Stimulated activated CD4-positive, alpha-beta T cell treated with anti-CD3 and anti-CD28 coated beads, Interleukin-4, amount 100 ng/mL, for 4 hours (primary cell): ENCODE data around the gene PTPRG.
A peak's percentile ranks its signal among the peaks of the same experiment; 100 is the strongest.

Source experiments
- DNase-seq, 2 experiments: peaks; one replicate each; pipeline ENCODE4 v3.0.0-alpha.2; 2020

Gene PTPRG

DNA sequence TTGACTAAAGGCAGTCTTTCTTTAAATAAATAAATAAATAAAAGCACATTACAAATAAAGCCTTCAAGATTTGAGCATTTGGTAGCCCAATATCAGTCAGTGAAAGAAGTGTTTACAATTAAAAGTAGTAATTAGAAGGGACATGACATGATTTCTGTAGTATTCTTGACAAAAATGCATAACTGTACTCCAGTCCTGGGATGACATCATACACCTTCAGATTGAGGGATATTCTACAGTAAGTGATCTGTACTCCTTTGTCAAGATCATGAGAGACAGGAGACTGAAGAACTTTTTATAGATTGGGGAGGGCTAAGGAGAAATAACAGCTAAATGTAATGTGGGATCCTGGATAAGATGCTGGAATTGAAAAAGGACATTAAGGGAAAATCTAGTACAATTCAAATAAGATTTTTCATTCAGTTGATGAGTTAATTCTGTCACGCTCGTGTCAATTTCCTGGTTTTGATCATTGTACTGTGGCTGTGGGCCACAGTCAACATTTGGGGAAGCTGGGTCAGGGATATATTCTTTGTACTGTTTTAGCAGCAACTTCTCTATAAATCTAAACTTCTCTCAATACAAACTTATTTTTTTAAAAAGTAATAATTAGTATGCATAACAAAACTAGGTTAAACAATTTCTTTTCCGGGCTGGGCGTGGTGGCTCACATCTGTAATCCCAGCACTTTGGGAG, 314.8 kb downstream of the PTPRG start:
- DNase-seq = no peak

DNA sequence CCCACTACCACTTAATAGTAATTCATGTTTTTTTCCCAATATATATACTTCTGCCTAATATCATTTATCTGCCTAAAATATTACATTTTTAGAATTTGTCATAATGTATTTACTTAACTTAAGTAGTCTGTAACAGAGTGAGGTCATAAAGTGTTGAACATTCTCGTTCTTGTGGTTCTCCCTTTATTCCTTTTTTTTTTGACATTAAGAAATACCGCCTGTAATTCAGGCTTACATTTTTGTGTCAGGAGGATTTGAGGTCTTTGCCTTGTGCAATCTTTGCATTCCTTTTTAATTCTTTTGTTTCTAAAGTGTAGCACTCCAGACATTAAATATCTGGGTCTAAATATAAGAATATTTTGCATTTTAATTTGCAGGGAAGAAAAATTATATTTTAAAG, 315.4 kb downstream of the PTPRG start:
- DNase-seq = no peak

DNA sequence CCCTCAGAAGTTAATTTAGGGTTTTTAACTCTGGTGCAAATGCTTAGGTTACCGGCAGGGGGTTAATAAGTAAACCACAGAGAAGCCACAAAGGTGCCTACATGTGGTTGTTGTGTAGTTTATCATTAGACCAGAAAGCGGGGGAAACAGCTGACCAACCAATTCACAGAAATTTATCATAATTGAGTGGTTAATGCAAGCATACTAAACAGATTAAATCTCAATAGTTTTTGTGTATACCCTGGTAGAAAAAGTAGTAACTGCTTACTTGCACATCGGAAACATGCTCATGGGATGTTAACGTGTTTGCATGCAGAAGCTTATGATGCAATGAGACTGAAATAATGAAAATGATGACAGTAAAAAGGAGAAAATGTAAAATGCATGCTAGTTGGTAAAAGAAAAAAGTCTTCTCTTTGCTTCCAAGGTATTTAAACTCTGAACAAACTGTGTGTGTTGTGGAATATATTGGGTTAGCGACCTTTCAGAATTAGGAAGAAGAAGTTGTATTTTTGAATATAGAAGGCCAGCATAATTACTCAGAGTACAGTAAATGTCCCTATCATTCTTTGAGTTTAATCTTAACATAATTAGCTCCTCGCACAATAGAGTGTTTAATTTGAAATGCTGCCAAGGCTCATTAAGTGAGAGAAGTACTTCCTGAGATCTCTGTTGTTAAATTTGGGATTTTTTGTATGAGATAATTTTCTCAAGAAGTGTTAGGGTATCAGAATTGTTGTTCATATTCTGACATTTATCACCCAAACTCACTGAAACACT, 316.2 kb downstream of the PTPRG start:
- no peak for DNase-seq

DNA sequence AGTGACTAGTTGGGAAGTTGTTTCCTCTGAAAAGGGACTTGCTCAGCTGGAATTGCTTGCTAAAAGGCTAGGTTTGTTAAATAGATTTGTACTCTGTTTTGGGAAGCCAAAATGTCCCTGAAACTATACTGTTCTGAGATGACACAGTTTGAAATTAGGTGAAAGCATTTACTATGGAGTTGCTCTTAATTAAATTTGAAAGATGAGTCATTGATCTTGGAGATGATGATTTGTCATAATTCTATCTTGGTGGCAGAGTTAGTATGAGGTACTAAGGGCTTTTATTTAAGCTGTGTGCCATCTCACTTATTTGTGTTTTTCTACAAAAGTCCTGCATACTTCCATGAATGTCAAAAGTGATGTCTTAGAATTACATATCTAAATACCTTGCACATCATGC, 320.9 kb downstream of the PTPRG start:
- DNase-seq = no peak

DNA sequence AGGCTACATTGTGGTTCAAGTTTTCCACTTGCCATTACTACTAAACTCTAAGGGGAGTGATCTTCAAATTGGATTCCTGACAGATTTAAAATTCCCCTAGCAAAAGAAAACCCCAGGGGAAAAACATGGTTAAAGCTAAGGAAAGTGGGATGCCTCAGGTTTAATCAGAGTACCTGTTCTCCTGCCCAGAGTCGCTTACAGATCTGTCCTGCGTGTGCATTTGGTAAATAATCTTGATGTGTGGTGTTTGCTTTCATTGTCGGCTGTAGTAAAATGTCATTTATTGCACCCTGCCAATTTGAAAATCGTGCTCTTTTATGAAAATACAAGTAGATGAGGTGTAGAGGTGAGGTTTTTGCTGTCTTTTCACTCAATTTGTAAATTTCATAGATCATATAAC, 323.4 kb downstream of the PTPRG start:
- no peak for DNase-seq

DNA sequence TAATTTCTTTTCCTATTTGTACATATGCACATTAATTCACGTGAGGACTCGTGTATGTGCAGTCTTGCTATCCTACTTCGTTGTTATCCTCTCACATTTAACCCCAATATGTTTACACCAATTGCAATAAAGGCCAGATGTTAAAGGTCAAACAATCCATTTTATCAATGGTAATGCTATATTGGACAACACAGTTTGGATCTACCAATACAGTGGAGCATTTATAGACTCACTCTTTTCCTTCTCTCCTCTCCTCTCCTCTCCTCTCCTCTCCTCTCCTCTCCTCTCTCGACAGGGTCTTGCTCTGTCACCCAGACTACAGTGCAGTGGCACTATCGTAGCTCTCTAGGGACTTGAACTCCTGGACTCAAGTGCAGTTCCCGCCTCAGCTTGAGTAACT, 324.0 kb downstream of the PTPRG start:
- no peak for DNase-seq

DNA sequence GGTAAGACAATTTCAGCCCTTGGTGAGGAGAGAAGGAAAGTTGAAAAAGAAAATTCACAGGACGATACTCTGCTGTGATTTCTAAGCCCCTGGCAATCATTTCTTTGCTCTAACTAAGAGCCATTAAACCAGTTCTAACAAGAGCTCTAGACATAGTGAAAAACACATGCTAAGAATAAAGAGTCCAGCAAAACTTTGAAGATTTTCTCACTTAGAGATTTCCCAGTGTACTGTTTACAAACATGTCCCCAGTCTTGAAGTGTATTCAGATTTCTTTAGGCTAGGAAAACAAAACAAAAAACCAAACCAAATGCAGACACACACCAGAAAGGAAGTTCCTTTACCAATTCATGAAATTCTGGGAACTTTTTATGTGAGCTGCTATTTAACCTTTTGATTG, 325.8 kb downstream of the PTPRG start:
- DNase-seq = no peak

- no peak for DNase-seq
These were observed 327.9 kb downstream of the PTPRG start for GRCh38 chr3:61889259-61889658.

DNA sequence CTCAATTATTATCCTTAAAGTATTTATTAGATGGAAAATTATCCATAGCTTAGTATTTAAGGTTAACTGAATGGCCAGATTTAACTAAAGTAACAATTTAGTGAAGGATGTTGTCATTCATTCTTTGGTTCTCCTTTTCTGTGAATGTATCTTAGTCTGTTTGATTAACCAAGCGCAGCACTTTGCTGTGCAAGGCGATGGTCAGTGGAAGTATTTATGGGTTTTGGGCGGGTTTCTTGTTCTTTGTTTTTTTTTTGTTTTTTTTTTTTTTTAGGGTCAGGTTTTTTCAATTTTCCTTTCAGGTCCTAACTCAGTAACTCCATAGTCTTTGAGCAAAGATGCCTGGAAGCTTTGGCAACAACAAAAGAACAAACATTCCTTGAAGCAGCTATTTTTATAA, 328.8 kb downstream of the PTPRG start:
- DNase-seq = no peak

DNA sequence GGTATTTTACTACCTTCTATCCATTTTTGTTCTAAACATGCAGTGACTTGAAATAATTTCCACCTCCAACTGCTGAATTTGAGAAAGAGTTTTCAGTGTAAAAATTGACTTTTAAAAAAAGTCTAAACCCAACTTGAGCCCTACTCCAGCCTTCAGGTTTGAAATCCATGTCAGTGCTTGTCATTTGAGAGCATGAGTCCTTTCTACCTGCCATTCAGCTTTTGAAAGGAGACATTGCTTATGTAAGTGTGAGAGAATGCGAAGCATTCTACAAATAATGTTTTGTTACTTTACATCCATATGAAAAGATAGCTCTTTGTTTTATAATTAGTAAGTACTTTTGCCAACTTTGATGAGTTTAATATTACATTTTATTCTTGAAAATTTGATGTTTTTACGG, 329.2 kb downstream of the PTPRG start:
- DNase-seq = no peak

DNA sequence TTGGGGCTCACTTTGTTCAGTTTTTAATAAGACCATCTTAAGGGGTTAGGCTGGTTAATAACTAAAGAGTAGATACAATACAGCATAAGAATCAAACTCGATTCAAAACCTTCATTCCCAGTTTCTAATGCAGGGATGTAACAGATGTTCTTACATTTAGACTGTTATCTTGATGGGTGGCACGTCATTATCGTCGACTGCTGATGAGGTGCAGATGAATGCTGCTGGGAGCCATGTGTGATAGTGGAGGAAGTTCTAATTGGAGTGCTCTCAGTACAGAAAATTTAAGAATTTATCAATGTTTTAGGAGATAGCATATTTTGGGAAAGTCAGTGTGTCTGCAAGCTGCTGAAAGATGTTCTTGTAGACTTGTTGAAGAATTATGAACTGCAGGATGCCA, 331.5 kb downstream of the PTPRG start:
- no peak for DNase-seq

- DNase-seq = no peak
These were observed 332.6 kb downstream of the PTPRG start for GRCh38 chr3:61893840-61894566.

DNA sequence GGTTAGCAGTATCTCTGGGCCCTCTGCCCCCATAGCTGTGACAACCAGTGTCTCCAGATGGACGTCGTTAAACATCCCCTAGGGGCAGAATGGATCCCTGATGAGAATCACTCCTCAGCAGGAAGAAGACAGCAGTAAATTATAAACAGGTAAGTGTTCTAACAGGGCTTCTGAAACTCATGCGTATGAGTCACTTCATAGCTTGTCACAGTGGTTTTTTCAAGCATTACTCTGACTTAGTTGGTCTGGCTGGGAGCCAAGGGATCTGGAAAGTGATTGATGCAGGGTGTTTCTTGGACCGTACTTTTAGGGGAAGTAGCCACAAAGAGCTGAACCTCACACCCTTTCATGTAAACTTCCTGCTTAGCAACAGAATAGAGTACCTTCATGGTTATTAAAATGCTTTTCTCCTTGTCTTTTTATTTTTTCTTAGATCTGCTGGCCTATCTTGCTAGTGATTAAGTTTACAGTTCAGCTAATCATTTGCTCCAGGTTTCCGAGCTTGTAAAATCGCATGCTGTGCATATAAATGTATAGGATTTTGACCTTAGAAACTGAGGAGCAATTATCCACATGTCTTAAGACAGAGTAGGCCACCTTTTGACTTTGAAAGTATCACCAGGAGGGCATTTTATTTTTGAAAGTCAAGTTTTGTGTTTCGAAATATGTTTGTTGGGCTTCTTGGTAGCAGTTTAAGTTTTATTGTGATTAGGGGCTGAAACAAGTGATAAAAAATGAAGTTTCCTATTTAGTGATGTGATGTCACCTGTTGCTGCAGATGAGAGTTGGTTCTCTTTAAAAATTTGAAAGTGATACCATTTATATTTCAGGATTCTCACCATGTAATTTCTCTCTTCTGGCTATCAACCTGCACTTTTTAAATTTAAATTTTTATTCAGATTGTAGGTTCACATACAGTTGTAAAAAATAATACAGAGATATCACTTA, 333.9 kb downstream of the PTPRG start:
- DNase-seq = peak in 1 of 2 experiments; percentile 13

DNA sequence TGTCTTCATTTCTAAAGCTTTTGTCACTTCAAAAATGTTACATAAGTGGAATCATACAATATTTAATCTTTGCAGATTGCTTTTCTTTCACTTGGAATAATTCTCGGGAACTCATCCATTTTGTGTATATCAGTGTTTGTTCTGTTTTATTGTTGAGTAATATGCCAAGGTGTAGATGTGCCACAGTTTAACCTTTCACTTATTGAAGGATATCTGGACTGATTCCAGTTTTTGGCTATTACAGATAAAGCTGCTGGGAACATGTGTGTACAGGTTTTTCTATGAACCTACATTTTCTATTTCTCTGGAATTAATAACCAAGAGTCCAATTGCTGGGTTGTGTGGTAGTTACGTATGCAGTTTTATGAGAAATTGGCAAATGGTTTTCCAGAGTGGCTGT, 334.9 kb downstream of the PTPRG start:
- no peak for DNase-seq

DNA sequence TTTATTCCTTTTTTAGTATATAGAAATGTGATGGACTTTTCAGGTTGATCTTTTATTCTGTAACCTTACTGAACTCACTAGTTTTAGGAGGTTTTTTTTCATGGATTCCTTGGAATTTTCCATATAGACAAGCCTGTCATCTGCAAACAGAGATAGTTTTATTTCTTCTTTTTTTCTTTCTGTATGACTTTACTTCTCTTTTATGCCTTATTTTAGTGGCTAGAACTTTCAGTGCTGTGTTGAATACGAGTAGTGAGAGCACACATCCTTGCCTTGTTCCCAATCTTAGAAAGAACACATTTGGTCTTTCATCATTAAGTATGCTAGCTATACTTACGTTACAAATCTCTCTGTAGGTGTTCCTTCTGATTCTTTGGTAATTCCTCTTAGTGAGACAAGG, 336.5 kb downstream of the PTPRG start:
- no peak for DNase-seq

- DNase-seq = no peak
These were observed 338.5 kb downstream of the PTPRG start for GRCh38 chr3:61899700-61900462.

DNA sequence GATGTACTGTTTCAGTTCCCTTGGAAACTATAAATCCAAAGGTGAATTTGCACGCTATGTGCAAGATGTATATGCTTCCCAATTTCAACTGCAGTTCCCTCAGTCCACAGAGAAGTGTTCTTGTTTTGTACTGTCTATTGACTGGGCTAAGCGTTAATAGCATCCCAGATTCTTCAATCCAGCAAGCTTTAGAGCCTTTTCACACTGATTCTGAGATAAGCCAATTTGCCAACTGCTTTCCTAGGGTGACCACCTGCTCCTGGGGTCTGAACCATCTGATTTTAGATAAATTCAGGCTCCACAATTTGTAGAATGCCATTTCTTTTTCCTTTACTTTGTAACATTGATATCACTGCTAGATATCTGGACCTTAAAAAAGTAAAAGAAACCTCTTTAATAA, 340.1 kb downstream of the PTPRG start:
- DNase-seq = no peak

DNA sequence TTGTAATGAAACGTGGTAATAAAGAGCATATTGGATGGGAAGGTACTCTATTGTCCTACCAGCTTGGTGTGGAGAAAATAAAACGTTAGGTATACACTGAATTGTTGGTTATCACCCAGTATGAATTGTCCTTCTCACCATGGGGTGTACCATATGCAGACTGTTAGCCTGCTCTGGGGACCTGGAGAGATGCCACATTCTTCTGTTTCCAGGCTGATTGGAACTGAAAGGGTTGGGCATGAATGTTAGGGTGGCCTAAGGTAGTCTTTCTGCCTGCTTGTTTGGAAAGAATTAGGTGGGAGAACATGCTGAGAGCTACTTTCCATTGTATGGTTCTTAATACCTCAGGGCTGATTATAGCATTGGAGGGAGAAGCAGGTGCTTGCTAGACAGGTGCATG, 340.6 kb downstream of the PTPRG start:
- DNase-seq = no peak

DNA sequence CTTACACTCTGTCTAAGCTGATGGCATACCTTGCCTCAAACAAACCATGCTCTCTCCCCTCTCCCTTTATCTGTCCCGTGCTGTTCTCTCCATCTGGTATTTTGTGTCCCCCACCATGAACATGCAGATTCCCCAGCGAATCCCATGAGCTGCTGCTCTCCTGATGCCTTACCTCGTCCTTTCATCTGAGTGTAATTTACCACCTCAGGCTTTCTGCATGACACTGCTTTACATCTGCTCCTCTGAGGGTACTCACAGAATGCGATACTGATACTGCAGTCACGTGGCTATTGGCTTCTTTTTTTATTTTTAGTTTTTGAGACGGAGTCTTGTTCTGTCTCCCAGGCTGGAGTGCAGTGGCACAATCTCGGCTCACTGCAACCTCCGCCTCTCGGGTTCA, 341.7 kb downstream of the PTPRG start:
- DNase-seq = no peak

DNA sequence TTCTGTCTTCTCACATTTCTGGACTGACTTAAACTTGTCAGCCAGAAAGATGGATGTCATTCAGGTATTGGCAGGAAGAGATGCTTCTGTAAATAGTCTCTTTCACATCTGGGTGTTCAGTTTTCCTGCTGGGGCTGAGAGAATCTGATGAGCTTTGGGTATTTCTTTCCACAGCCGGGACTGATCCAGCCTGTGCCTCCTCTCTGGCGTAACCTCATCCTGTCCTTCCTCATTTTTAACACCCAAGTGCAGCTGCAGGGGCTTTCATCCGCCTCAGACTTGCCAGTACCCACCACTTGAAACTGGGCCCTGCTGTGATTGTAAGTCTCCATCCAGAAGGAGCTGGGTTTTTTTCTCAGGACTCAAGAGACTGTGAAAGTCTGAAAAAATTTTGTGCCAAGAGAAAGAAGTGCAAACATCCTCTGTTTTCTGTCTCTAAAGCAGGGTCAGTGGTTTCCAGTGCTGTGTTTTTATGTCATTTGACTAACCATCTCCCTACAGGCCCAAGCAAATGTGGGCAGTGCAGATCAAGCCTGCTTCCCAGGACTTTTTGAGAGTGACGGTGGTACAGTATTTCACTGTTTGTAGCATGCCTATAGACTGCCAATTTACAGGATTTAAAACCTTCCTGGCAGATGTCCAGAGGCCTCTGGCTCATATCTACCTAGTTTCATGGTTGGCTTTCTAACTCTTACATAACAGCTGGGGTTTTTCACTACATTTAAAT, 342.7 kb downstream of the PTPRG start:
- DNase-seq = no peak

GRCh38 chr3:61907210-61907795, 345.9 kb downstream of the PTPRG start:
- DNase-seq = no peak
